Fibroblast of lung (primary cell): ENCODE data around the gene FARP1.

ENCODE experiments used
- EZH2 ChIP-seq: IDR thresholded peaks from 2 replicates; pipeline ENCODE4 v1.5.1; 2012; ENCODE audit warnings: low read length, control low read depth, mild to moderate bottlenecking; ENCODE audit errors: missing control alignments
- TF ChIP-seq, protein P1 (sequence below), 2 donors: IDR thresholded peaks in 1 of 2; conservative IDR thresholded peaks in 1 of 2; 1 replicate in 1 of 2; 2 replicates in 1 of 2; pipeline ENCODE4 v1.5.1; 2011 to 2012; ENCODE audit warnings: low read length in 2 of 2, control low read depth in 1 of 2, inconsistent platforms in 1 of 2, low read depth in 1 of 2, mild to moderate bottlenecking in 1 of 2

DNA sequence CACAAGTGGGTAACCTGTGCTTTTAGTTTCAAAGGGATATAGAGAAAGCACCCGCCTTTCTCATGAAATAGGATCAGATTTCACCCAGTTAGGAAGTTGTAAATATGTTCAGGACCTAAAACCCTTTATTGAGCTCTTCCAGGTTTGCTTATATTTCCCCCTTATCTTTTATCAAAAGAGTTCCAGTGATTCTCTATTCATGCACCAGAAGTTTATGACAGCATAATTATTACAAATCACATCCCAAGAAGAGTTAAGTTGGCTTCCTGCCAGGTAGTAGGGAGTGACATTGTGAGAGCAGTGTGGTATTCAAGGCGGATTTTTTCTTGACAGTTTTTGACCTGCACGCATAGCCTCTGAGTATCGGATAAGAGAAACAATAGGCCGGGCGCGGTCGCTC is 243.7 kb downstream of the FARP1 start:
- TF ChIP-seq, protein P1, sequence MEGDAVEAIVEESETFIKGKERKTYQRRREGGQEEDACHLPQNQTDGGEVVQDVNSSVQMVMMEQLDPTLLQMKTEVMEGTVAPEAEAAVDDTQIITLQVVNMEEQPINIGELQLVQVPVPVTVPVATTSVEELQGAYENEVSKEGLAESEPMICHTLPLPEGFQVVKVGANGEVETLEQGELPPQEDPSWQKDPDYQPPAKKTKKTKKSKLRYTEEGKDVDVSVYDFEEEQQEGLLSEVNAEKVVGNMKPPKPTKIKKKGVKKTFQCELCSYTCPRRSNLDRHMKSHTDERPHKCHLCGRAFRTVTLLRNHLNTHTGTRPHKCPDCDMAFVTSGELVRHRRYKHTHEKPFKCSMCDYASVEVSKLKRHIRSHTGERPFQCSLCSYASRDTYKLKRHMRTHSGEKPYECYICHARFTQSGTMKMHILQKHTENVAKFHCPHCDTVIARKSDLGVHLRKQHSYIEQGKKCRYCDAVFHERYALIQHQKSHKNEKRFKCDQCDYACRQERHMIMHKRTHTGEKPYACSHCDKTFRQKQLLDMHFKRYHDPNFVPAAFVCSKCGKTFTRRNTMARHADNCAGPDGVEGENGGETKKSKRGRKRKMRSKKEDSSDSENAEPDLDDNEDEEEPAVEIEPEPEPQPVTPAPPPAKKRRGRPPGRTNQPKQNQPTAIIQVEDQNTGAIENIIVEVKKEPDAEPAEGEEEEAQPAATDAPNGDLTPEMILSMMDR (conservative IDR thresholded peaks at IDR 0.05 in 1 of 2, IDR thresholded peaks at IDR 0.05 in 1 of 2; ENCODE audit: low read depth in 1 of 2, low read length in 2 of 2) = no peak
- no peak for TF ChIP-seq EZH2
